ENCODE data around the gene BNC2.
"Not testable (repeated sequence)": the region's sequence is repeated elsewhere in the genome, so short reads cannot be mapped to it uniquely, and the experiment has no call there.

BNC2 gene

DNA sequence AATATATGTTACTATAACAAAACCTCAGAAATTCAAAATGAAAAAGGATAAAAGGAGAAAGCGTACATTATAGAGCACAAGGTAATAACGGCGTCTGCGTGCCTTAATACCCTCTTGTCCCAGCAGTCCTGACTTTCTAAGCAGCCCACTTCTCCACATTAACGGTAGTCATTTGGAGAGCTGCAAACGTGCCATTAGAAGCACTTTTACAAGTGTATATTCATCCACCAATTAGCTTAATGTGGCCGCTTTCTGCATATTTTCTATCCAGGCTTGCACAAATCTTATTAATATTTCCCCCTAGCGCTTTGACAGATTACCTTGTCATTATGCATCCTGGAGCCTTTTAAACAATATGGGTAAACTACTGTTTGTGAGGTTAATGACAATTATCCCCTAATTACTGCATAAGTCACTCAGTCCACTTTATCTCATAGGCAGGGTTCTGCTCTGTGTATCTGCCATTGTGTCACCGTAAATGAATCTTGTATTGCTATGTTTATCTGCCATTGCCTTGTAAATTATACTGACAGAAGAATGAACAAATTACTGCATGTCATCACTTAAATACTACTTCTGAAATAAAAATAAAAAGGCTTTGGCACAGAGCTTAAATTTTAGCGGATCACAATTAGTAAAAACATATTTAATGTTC lies 421.3 kb downstream of the BNC2 start:
- no peak for DNase-seq (ENCODE audit: low spot score)

DNA sequence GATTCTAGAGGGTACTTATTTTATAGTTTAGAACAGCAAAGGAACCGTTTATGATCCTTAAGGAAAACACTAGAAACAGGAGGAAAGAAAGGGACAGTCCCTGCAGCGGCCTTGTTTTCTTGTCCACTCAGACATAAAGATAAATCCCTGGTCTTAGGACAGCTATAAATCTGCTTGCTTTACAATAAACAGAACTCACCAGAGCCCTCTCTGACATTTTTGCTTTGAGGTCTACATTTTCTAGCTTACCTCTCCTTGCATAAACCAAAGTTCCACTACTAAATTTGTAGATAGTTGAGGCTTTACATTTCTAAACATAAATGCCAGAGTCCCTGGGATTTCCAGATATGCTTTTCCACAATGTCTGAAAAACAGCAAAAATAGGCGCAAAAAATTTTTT lies 422.5 kb downstream of the BNC2 start:
- DNase-seq (ENCODE audit: low spot score) = no peak

DNA sequence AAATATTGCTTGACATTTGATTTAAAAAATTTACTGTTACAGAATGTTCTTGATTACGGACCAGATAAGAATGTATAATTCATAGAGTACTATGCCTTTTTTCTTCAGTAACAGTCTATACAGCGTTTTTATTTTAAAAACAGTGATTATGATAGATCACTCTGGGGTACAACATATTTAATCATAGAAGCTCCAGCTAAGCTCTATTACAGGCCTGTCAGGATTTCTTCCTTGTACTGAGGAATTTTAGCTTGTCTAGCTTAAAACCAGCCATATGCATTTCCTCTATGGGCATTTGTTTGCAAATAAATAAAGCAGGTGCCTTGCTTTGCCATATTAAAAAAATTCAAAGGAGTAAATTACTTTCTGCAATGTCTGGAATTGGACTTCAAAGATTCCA lies 423.8 kb downstream of the BNC2 start:
- DNase-seq (ENCODE audit: low spot score) = no peak

DNA sequence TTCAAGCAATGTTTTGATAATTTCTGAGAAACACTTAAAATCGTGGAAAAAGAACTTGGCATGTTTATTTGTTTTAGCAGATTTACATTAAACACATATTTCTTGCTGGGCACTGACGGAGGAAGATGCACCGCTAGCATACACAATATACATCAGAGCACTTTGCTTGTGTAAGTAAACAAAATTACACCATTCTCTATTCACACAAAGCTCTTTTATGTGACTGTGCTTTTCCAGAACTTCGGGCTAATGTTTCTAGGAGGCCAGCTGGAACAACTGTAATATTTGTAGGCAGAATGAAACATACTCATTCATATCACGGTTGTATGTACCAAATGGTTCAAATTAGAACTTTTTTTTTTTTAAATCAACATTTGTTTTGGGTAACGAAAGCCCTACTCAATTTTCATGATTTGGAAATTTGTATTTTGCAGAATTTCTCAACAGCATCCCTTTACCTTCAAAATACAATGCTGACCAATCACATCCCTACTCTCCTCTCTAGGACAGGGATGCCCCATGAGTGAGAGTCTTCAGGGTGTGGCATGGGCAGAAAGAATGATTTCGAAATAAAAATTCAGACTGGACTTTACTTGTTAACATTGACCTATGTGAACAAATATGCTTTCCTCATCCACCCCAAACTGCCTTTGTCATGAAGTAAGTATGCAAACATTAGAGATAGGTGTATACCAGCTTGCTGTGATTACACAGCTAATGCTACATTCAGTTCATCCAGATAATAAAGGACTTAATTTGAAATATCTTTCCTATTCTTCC lies 425.1 kb downstream of the BNC2 start:
- DNase-seq (ENCODE audit: low spot score) = no peak

DNA sequence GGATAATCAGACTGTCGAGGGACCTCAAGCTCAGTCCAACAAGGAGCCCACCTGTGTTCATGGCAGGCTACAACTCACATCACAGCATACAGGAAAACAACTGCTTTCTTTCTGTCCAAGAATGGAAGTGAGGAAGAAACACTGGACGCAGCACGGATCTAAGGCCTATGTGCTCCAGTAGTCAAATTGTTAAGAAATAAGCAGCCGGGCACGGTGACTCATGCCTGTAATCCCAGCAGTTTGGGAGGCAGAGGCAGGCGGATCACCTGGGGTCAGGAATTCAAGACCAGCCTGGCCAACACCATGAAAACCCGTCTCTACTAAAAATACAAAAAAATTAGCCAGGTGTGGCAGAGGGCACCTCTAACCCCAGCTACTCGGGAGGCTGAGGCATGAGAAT lies 427.8 kb downstream of the BNC2 start:
- DNase-seq (ENCODE audit: low spot score) = no peak

DNA sequence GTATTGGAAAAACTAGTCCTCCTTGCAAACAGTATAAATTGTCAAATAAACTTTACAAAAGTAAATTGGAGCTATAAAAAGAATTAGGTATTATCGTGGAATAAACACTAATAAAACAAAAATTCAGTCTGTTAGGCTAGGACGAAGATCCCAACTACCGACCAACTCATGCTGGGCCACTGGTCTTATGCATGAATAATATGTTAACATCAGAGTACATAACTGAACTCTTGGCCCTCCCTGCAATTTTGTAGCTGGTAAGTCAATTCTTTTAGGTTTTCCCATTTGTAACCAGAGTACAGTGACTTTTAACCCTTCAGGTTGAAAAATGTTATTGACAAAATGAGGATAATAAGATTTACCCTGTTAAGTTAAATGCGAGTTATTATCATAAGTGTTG lies 428.7 kb downstream of the BNC2 start:
- DNase-seq (ENCODE audit: low spot score) = no peak

DNA sequence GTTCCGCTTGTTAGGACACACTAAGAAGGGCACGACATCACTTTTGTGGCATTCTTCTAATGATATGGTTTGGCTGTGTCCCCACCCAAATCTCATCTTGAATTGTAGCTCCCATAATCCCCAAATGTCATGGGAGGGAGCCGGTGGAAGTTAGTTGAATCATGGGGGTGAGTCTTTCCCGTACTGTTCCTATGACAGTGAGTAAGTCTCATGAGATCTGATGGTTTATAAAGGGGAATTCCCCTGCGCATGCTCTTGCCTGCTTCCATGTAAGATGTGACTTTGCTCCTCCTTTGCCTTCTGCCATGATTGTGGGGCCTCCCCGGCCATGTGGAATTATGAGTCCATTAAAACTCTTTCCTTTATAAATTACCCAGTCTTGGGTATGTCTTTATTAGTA lies 431.6 kb downstream of the BNC2 start:
- not testable (repeated sequence) for DNase-seq (ENCODE audit: low spot score)

DNA sequence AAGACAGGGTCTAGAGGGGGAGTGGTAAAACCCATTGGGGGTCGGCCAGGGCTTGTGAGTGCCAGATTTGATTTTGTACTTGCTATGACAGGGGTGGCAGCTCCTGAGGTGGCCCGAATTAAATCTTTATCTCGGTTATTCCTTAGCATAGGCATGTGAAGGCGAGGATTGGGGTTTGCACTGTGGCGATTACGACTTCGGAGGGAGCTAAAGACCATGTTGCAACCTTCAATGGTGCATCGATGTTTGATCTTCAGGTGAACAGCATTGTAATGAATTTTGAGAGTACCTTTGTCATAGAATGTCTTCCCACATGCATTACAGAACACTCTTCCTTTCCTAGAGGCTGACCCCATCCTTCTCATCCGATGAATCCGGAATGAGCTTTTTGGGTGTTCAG lies 433.9 kb downstream of the BNC2 start:
- DNase-seq (ENCODE audit: low spot score) = no peak

DNA sequence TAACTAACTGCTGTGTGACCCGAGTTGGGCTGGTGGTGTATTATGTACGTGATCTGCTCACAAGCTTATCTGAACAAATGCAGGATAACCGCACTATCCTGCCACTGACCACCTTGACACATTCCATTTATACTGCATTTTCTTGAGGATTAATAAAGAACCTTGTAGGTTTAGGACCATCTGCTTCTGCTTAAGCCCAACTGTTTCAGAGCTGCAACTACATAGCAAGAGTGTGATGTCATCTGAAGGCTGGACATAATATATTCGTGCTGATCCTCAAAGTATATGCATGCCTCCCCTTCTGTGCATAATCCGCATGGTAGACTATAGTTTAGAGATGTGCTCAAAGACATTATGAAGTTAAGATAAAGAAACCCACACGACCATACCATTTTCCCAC lies 435.9 kb downstream of the BNC2 start:
- DNase-seq (ENCODE audit: low spot score) = no peak

DNA sequence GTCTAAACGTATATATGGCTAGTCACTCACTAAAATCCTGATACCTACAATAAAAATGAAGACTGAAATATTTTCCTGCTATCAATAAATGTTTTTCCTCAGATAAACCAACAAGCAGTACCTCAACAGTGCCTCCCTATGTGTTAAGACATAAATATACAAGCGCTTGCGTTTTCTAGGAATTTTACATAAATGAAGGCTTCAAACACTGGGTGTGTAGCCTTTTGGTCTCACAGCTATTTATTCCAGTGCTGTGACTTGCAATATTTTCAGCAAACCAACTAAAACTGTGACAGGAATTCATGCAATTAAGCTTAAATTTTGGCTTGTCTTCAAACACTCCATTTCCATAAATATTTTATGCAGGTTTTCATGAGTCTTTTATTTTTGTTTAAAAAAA lies 437.0 kb downstream of the BNC2 start:
- DNase-seq (ENCODE audit: low spot score) = no peak

DNA sequence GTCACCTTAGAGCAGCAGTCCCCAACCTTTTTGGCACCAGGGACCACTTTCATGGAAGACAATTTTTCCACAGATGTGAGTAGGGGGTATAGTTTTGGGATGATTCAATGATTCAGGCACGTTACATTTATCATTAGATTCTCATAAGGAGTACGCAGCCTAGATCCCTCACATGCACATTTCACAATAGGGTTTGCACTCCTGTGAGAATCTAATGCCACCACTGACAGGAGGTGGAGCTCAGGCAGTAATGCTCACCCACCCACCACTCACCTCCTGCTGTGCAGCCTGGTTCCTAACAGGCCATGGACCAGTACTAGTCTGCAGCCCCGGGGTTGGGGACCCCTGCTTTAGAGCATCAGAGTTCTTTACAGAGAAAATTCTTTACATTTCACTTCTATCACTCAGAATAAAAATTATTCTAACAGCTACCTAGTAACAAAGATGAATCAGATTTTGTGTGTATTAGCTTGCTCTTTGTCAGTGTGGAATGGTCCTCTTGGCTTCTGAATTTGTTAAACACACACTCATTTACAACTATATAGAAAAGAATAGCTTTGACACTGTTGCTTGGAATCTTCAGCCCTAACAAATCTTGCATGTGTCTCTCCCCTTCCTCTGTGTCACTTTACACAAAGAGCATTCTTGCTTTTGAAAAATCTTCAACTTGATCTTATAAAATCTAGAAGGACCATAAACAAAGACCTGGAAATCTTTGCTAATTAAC lies 438.6 kb downstream of the BNC2 start:
- DNase-seq (ENCODE audit: low spot score) = no peak

DNA sequence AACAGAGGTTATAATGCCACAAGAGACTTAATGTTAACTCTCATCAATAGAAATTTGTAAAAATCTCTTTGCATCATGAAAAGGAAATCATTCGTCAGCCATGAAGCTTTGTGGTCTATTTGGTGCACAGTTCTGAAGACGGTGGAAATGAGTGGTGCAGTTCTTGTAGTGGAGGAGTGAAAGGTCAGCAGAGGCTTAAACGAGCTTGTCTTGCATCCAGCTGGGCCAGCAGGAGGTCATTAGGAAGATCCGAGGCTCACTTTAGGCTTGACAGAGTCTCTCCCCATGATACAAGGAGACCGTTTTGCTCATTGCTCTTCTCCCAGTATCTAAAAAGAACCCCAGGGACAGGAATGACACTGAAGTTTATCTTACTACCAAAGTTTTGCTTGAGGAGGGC lies 440.8 kb downstream of the BNC2 start:
- DNase-seq (ENCODE audit: low spot score) = no peak

DNA sequence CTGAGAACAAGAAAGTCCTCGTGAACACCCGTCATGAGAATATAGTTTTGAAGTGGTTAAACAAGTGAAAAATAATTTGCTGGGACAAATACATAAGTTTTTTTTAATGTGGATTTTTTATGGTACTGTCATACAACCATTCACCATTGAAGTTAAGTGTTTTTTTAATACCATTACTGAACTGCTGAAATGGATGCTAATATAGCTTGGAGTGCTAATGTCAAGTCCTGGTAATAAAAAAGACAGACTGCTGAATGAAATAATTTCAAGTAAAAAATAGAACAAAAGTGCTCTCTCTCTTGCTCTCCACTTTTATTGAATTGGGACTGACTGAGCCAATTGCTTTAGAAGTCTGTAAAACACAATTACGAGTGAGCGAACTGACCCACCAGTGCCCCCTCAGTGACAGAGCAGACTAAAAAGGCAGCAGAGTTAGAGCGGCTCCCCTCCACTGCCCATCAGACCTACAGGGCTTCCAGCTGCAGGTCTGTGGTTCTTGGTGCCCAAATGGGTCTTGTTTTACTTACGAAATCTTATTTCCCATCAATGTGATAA lies 442.5 kb downstream of the BNC2 start:
- DNase-seq (ENCODE audit: low spot score) = no peak

DNA sequence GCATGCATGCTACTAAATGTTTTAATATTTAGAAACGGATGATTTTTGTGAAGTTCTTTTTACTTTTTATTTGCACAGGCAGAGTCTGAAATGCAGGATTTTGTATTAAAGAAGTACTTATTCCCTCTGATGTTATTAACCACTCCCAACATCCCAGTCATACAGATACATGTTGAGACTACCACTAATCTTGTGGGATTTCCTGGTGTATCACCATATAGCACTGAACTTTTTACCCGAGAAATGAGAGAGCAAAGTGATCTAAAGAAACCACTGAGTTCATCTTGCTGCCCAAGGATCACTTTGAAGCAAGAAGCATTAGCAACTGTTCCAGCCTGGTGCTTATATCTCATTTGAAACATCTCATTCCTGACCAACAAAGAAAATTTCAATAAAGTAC lies 443.8 kb downstream of the BNC2 start:
- no peak for DNase-seq (ENCODE audit: low spot score)

DNA sequence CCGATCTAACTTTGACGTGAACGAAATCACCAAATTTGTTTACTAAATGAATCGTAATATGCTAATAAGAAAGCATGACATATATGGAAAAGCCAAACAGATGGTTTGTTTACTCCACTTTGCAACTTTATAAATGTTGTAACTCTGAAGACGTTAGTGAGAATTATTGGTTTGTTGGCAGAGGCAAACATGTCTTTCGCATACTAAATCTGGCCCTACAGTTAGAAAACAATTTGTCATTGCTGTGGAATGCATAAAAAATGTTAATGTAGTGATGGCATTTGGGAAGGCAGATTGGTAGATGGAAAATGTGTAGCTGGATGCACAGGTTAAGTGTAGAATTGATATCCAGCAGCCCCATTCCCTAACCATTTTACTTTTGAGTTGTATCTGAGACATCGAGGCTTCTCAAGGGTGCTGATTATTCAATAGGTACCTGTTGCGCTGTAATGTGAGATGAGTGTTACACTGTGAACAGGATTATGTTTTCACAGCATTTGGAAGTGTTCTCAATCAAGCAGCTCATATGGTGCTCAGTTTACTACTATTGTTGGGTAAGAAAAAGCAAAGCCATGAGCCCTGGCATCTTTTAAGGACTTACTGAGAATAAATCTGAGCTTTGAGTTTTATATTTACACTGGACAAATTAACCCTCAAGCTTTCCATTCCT lies 444.8 kb downstream of the BNC2 start:
- DNase-seq (ENCODE audit: low spot score) = no peak

DNA sequence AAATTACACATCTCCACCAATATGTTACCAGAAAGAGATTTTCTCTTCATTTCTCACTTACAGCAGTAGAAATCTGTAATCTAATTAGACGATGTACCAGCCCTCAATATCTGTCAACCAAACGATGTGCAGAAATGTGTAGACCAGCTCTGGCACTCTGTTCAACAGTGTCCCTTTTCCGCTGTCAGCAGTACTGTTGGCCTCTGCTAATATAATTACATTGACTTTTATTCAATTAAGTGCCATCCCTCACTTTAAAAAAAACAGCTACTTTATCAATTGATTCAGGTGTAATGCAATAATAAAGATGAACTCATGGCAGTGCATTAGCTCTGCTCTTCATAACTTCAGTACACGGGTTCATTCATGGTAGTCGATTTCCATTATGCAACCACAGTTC lies 448.4 kb downstream of the BNC2 start:
- DNase-seq (ENCODE audit: low spot score) = no peak

DNA sequence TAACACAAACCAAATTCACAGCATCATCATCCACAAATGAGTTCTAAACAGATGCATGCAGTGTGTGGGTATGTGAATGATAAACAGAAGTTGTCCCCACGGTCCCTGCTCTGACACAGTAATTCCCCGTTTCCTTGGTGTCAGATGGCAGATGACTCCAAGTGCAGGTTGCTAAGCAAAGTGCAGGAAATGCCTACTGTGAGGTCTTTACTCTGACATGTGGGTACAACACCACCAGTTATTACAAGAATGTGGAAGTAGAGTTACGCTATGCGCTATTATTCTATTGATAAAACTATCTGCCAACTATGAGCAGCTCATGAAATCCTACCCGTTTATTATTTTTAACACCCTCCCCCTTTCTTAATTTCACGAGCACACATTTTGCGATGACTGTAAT lies 448.9 kb downstream of the BNC2 start:
- no peak for DNase-seq (ENCODE audit: low spot score)

DNA sequence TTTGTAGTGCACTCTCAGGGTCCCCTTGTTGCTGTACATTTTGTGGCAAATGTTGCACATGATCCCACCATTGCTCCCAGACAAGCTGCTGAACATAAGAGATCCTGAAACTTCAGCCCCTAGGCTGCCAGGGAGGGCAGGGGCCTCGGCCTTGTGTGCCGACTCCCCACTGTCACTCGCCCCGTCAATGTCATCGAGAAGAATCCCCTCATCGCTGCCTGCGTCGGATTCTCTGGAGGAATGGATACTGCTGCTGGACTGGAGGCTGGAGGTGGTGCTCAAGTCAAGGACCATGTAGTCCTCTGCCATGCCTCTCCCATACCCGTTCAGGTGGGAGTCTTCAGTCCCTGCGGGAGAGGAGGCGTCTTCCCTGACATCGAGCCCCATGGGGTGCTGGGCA lies 451.3 kb downstream of the BNC2 start:
- no peak for DNase-seq (ENCODE audit: low spot score)

DNA sequence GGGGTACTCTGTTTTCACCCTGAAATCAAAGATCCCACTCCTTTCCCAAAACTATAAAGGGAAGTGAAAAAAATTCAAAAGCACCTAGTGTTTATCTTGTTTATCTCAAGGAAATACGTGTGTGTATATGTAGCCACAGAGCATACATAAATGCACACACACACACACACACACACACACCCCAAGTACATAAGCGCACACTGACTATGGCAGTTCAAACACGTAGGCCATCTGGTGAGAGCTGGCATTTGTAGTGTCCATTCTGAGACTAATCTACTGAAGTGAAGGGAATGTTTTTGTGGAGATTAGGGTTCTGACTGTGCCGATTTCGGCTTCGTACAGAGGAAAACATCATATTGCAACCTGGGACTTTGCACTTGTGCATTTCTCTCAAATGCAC lies 451.7 kb downstream of the BNC2 start:
- no peak for DNase-seq (ENCODE audit: low spot score)

DNA sequence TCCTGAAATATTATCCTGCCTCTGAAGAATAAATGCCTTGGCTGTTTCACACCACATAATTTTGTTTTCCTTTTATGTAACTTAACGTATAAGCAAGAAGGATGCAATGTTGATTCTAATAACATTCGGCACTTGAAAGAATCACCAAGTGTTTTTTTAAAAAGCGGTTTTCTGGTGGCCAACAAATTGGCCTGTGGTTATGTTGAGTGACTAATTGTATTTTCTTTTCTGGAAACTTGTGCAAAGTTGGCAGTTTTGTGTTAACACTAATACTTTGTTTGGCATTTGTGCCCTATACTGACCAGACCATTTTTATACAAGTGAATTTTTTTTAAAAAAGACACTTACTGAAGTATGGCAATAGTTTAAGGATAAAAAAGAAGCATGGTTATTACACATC lies 452.7 kb downstream of the BNC2 start:
- DNase-seq (ENCODE audit: low spot score) = no peak

DNA sequence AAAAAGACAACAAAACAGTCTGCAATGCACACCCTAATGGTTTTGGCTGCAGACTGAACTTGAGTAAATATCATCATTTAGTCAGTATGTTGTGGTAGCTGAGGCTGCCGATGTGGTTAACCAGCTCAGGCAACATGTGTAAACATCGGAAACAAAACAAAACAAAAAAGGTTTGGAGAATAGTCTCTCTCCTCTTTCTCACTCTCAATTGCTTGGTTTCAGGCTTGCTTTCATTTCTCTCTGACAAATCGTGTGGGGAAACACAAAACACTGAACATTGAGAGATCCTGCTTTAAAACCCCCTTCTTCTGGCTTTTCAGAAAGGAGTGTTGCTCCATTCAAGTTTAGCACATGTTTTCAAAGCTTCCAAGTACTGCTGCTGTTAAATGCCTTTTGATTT lies 453.3 kb downstream of the BNC2 start:
- no peak for DNase-seq (ENCODE audit: low spot score)

DNA sequence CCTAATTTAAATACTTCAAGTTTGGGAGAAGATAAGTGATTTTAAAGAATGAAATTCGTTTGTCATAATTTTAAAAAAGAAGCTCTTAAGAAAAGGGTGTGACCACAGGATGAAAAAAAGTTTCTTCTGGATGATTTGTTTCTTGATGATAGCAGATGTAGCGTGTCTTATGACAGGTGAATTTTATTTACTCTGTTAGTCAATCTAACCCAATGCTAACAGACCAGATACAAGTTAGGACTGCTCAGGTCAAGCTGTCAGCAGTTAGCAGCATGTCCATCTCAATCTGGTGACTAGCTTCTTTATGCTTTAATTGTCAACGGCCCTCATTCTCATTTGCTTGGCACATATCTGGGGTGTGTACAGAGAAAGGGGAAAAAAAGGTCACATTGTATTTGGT lies 456.0 kb downstream of the BNC2 start:
- DNase-seq (ENCODE audit: low spot score) = no peak

All from CD4-positive, alpha-beta T cell treated with Interleukin-2 at 100 ng/mL for 4 hours (primary cell).